CD14-positive monocyte (primary cell): ENCODE results near the gene DPYSL3. TPM values are rescaled to one million over a fixed set of nuclear protein-coding genes. Genes with fewer than 3 reads are reported as not detected.

Experiments used
- DNase-seq, 3 donors: peaks; one replicate each; pipeline ENCODE4 v3.0.0-alpha.2; 2011 to 2022
- H2AFZ ChIP-seq: 2 replicates; pipeline ENCODE4 v1.6.0; 2012; ENCODE audit warnings: mild to moderate bottlenecking, low read depth, low read length, inconsistent platforms; ENCODE audit not compliant: insufficient read depth, poor library complexity, severe bottlenecking
- H3K27ac ChIP-seq, 2 donors: 1 replicate in 1 of 2; 2 replicates in 1 of 2; pipeline ENCODE4 v1.5.1; 2012 to 2013; ENCODE audit warnings: low read length in 2 of 2, control low read depth in 1 of 2, inconsistent platforms in 1 of 2, low read depth in 1 of 2, mild to moderate bottlenecking in 1 of 2
- H3K27me3 ChIP-seq, 2 donors: one replicate each; pipeline versions ENCODE4 v1.6.0 to v1.6.1; 2011 to 2013; ENCODE audit warnings: low read length in 2 of 2; ENCODE audit not compliant: control insufficient read depth in 2 of 2, insufficient read depth in 2 of 2
- H3K36me3 ChIP-seq, 2 donors: replicated peaks in 1 of 2; 1 replicate in 1 of 2; 2 replicates in 1 of 2; pipeline versions ENCODE4 v1.5.1 to v1.6.1; 2012 to 2013; ENCODE audit warnings: low read length in 2 of 2, control low read depth in 1 of 2, inconsistent platforms in 1 of 2, mild to moderate bottlenecking in 1 of 2; ENCODE audit not compliant: insufficient read depth in 2 of 2, control insufficient read depth in 1 of 2
- H3K4me1 ChIP-seq, 2 donors: 1 replicate in 1 of 2; 2 replicates in 1 of 2; pipeline versions ENCODE4 v1.5.1 to v1.6.1; 2012 to 2013; ENCODE audit warnings: low read length in 2 of 2, control low read depth in 1 of 2, inconsistent platforms in 1 of 2, mild to moderate bottlenecking in 1 of 2, moderate library complexity in 1 of 2; ENCODE audit not compliant: insufficient read depth in 2 of 2, control insufficient read depth in 1 of 2
- H3K4me2 ChIP-seq: replicated peaks from 2 replicates; pipeline ENCODE3; 2012; ENCODE audit warnings: low read length, moderate library complexity, mild to moderate bottlenecking; ENCODE audit not compliant: poor library complexity, severe bottlenecking; ENCODE audit errors: extremely low read depth
- H3K4me3 ChIP-seq, 3 experiments: fragments of 200-600 bp in 1 of 3; sonication (generic) in 1 of 3; replicated peaks in 1 of 3; 1 replicate in 2 of 3; 2 replicates in 1 of 3; pipeline ENCODE4 v1.5.1; 2011 to 2013; ENCODE audit warnings: low read length in 3 of 3, mild to moderate bottlenecking in 3 of 3, control low read depth in 2 of 3, low read depth in 2 of 3, inconsistent platforms in 1 of 3, moderate library complexity in 1 of 3
- H3K79me2 ChIP-seq: 2 replicates; pipeline ENCODE4 v1.6.0; 2012; ENCODE audit warnings: mild to moderate bottlenecking, control low read depth, inconsistent platforms, low read length, moderate library complexity; ENCODE audit not compliant: insufficient read depth
- H3K9ac ChIP-seq: 2 replicates; pipeline ENCODE4 v1.6.0; 2017; ENCODE audit warnings: low read length, mild to moderate bottlenecking; ENCODE audit not compliant: insufficient read depth, poor library complexity, severe bottlenecking
- H3K9me3 ChIP-seq, 2 donors: replicated peaks in 1 of 2; 1 replicate in 1 of 2; 2 replicates in 1 of 2; pipeline versions ENCODE4 v1.5.1 to v1.6.1; 2012 to 2013; ENCODE audit warnings: low read length in 2 of 2, control low read depth in 1 of 2; ENCODE audit not compliant: control insufficient read depth in 1 of 2, insufficient read depth in 1 of 2
- H4K20me1 ChIP-seq: 2 replicates; pipeline ENCODE4 v1.6.0; 2012; ENCODE audit warnings: mild to moderate bottlenecking, low read length, control low read depth, moderate library complexity; ENCODE audit not compliant: insufficient read depth
- H3K27ac Mint-ChIP-seq, 7 donors: one replicate each; pipeline ENCODE4 v1.8.0; 2020; ENCODE audit warnings: mild to moderate bottlenecking in 7 of 7, mixed read lengths in 7 of 7, moderate library complexity in 6 of 7, inconsistent platforms in 2 of 7
- H3K27me3 Mint-ChIP-seq, 3 donors: one replicate each; pipeline ENCODE4 v1.8.0; 2021 to 2022; ENCODE audit warnings: low read depth in 3 of 3, mild to moderate bottlenecking in 3 of 3, mixed read lengths in 3 of 3, moderate library complexity in 3 of 3, inconsistent platforms in 1 of 3
- H3K36me3 Mint-ChIP-seq, 2 donors: one replicate each; pipeline ENCODE4 v1.8.0; 2020; ENCODE audit warnings: mixed read lengths in 2 of 2, inconsistent platforms in 1 of 2, mild to moderate bottlenecking in 1 of 2
- H3K4me1 Mint-ChIP-seq: one replicate; pipeline ENCODE4 v1.8.0; 2020; ENCODE audit warnings: mild to moderate bottlenecking, mixed read lengths
- H3K4me3 Mint-ChIP-seq, 2 donors: one replicate each; pipeline ENCODE4 v1.8.0; 2020; ENCODE audit warnings: mild to moderate bottlenecking in 2 of 2, mixed read lengths in 2 of 2, moderate library complexity in 1 of 2
- H3K9me3 Mint-ChIP-seq, 7 donors: one replicate each; pipeline ENCODE4 v1.8.0; 2020 to 2022; ENCODE audit warnings: mixed read lengths in 7 of 7, mild to moderate bottlenecking in 6 of 7, moderate library complexity in 6 of 7, inconsistent platforms in 2 of 7
- WGBS: methylation state at CpG from one replicate; pipeline ENCODE4 v1.1.5; 2013; ENCODE audit warnings: missing lambda C conversion rate; ENCODE audit not compliant: insufficient coverage; 5-methylcytosine and 5-hydroxymethylcytosine counted together
- intact Hi-C, 2 donors: fragments of 100-400 bp; cut with micrococcal nuclease; formaldehyde crosslinking; loops; one replicate each; pipeline versions ENCODE4 v1.15.0 to v1.15.1; 2023
- polyA plus RNA-seq, 3 donors: library from polyadenylated mRNA; depleted of rRNA in 1 of 3; unstranded in 2 of 3; stranded (reverse) in 1 of 3; fragments of 300-500 nt in 2 of 3; fragments of >200 nt in 1 of 3; fragmentation: Illumina TruSeq in 2 of 3; gene quantifications; 1 replicate in 2 of 3; 2 replicates in 1 of 3; pipeline ENCODE4 v1.2.3, GENCODE V29; 2012 to 2021
- TF ChIP-seq, protein P1 (sequence below): fragments of 200-600 bp; IDR thresholded peaks from one replicate; pipeline ENCODE4 v1.8.0; 2022; ENCODE audit warnings: antibody characterized with exemption, mild to moderate bottlenecking

DPYSL3 gene
- polyA plus RNA-seq, 3 donors: 0.05 TPM; not detected in 2

DNA sequence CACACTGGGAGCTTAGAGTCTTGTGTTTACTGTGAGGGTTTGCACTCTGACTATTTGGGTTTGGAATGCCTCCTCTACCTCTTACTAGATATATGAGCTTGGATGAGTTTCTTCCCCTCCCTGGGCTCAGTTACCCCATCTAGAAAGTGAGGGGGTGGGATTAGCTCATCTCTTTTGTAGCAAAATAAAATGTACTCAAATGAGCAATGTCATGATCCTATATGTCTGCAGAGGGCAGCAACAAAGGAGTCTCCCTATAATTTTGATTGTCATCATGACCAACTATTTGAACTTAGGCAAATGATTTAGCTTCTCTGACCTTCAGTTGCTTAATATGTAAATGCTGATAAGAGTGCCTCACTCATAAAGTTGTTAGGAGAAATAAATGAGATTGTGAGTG is 109.0 kb downstream of the DPYSL3 start:
- Mint-ChIP-seq H3K9me3 (peaks cover 0 to 3% (median 0%) of the 10 kb centered on the region in 7 donors), H3K4me3 (no peak overlapping the region), H3K4me1 (peaks cover 23% of the 10 kb centered on the region), H3K27me3 (peaks cover 0 to 2% (median 0%) of the 10 kb centered on the region in 3 donors), H3K36me3 (no peaks in the 10 kb centered on the region), H3K27ac (no peak overlapping the region)
- Histone ChIP-seq H3K4me2 (no peak overlapping the region), H2AFZ (no peak overlapping the region), H3K9ac (no peak overlapping the region), H3K79me2 (no peaks in the 10 kb centered on the region), H3K27me3 (no peaks in the 10 kb centered on the region), H3K4me3 (no peak overlapping the region), H3K36me3 (no peaks in the 10 kb centered on the region), H3K4me1 (peaks cover 17 to 22% of the 10 kb centered on the region in 2 donors), H4K20me1 (no peaks in the 10 kb centered on the region), H3K27ac (no peak overlapping the region), H3K9me3 (no peaks in the 10 kb centered on the region)
- intact Hi-C loops: no loop called here
- DNase-seq: peak in 2 of 3 donors; percentile 10 to 21
- TF ChIP-seq, protein P1, sequence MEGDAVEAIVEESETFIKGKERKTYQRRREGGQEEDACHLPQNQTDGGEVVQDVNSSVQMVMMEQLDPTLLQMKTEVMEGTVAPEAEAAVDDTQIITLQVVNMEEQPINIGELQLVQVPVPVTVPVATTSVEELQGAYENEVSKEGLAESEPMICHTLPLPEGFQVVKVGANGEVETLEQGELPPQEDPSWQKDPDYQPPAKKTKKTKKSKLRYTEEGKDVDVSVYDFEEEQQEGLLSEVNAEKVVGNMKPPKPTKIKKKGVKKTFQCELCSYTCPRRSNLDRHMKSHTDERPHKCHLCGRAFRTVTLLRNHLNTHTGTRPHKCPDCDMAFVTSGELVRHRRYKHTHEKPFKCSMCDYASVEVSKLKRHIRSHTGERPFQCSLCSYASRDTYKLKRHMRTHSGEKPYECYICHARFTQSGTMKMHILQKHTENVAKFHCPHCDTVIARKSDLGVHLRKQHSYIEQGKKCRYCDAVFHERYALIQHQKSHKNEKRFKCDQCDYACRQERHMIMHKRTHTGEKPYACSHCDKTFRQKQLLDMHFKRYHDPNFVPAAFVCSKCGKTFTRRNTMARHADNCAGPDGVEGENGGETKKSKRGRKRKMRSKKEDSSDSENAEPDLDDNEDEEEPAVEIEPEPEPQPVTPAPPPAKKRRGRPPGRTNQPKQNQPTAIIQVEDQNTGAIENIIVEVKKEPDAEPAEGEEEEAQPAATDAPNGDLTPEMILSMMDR: no peak

DNA sequence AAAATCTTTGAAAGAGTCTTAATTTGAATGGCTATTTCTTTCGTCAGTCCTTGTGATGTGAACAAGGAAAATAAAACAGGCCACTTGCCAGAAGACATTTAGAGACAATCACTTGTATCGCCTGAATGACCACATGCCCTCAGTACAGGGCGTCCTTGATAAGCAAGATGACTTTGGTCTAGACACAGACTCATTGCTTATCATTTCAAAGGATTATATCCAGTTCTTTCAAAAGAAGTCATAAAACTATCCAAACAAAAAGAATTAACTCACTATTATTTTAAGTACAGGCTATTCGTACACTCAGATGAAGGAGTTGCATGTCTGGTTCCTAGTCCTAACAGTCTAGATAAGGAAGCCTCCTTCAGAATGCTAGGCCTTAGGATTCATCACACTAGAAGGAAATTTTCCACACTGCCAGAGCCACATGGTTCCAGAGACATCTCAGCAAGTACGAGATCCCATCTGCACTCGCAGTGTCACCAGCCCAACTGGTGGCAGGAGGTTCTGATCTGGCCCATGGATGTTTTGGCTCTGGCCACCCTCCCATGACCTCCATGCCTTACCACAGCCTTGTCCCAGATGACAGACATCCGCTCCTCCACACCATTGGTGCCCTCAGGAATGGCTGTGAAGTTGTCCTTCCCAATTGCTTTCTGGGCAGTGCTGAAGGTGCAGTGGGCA is 109.6 kb downstream of the DPYSL3 start:
- Histone ChIP-seq H3K79me2 (no peaks in the 10 kb centered on the region), H3K27ac (no peak overlapping the region), H3K4me3 (no peak overlapping the region), H3K4me1 (peaks cover 17 to 22% of the 10 kb centered on the region in 2 donors), H3K36me3 (no peaks in the 10 kb centered on the region), H3K9ac (no peak overlapping the region), H3K9me3 (no peaks in the 10 kb centered on the region), H3K27me3 (no peaks in the 10 kb centered on the region), H4K20me1 (no peaks in the 10 kb centered on the region), H3K4me2 (no peak overlapping the region), H2AFZ (no peak overlapping the region)
- intact Hi-C loops: no loop called here
- H3K36me3 Mint-ChIP-seq: no peaks in the 10 kb centered on the region
- H3K27me3 Mint-ChIP-seq: peaks cover 0 to 2% (median 0%) of the 10 kb centered on the region in 3 donors
- no peak overlapping the region for H3K27ac Mint-ChIP-seq
- no peak for DNase-seq
- peaks cover 0 to 3% (median 0%) of the 10 kb centered on the region in 7 donors for H3K9me3 Mint-ChIP-seq
- TF ChIP-seq, protein P1: no peak
- H3K4me3 Mint-ChIP-seq: no peak overlapping the region
- WGBS: 90% methylated on average over 4 of the region's 7 CpGs
- peaks cover 23% of the 10 kb centered on the region for H3K4me1 Mint-ChIP-seq
